ENCODE data around the gene OAF.

Gene OAF

DNA sequence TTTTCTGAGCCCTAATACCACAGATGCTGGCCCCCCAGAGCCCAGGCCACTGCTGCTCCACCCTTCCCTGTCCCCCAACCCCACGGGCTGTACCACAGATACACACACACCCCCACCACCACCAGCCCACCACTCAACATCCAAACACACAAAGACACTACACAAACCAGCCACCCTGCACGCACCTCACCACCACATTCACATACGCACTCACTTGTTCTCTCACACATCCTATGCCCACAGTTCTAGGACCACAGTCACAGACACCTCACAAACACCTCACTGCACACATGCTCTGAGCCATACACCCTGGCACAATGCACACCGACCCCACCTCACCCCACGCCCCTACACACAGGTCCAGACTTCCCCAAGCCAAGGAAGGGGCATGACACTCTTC, 22.5 kb upstream of the OAF start:
- Histone ChIP-seq H3K4me3 (ENCODE audit: low read depth in 1 of 2, low read length in 2 of 2) (no peak overlapping the region), H4K20me1 (ENCODE audit: insufficient read depth, low read length) (peaks cover 11% of the 10 kb centered on the region), H3K79me2 (ENCODE audit: insufficient read depth, low read length) (no peaks in the 10 kb centered on the region), H3K4me1 (ENCODE audit: insufficient read depth, low read length) (no peaks in the 10 kb centered on the region), H3K27me3 (ENCODE audit: insufficient read depth, low read length, poor library complexity) (peaks cover 54% of the 10 kb centered on the region), H3K9me3 (ENCODE audit: insufficient read depth, low read length, severe bottlenecking) (no peaks in the 10 kb centered on the region), H3K4me2 (ENCODE audit: insufficient read depth, low read length) (no peak overlapping the region), H2AFZ (ENCODE audit: low read depth, low read length) (no peak overlapping the region), H3K9ac (ENCODE audit: low read depth, low read length) (no peak overlapping the region), H3K36me3 (ENCODE audit: insufficient read depth, low read length) (no peaks in the 10 kb centered on the region), H3K27ac (ENCODE audit: low read length) (no peak overlapping the region)
- no peak for DNase-seq
- TF ChIP-seq, protein P1, sequence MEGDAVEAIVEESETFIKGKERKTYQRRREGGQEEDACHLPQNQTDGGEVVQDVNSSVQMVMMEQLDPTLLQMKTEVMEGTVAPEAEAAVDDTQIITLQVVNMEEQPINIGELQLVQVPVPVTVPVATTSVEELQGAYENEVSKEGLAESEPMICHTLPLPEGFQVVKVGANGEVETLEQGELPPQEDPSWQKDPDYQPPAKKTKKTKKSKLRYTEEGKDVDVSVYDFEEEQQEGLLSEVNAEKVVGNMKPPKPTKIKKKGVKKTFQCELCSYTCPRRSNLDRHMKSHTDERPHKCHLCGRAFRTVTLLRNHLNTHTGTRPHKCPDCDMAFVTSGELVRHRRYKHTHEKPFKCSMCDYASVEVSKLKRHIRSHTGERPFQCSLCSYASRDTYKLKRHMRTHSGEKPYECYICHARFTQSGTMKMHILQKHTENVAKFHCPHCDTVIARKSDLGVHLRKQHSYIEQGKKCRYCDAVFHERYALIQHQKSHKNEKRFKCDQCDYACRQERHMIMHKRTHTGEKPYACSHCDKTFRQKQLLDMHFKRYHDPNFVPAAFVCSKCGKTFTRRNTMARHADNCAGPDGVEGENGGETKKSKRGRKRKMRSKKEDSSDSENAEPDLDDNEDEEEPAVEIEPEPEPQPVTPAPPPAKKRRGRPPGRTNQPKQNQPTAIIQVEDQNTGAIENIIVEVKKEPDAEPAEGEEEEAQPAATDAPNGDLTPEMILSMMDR (IDR thresholded peaks at IDR 0.05; ENCODE audit: borderline replicate concordance, extremely low read depth, low read length, poor library complexity, severe bottlenecking) = no peak
- TF ChIP-seq EZH2 (IDR thresholded peaks at IDR 0.05; ENCODE audit: borderline replicate concordance, low read depth, low read length, severe bottlenecking) = no peak
- no peak for ATAC-seq (ENCODE audit: insufficient read depth, low read depth)

DNA sequence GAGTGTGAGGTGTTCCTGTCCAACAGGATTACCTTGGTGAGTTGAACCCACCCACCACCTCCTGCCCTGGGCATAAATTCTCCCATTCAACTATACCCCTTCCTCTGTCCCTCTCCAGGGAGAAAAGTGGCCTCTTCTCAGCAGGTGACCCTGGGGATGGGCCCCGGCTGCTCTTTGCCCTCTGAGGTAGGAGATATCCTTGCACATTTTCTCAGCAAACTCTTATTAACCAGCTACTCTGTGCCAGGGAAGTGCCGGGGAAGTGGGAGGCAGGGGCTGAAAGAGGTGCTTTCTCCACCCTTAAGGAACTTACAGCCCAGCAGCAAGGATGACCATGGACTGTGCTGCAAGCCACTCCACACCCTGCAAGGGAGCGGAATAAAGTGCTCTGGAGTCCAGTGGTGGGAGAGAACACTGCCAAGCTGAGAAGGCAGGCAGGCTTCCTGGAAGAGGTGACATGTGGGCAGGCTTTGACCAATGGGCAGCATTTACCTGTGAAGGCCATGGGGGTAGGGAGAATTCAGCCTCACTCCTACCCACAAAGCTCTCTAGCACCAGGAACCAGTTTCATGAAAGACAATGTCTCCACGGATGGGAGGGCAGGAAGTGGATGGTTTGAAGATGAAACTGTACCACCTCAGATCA, 21.9 kb upstream of the OAF start:
- no peak overlapping the region for H3K4me3 ChIP-seq (ENCODE audit: low read depth in 1 of 2, low read length in 2 of 2)
- no peaks in the 10 kb centered on the region for H3K79me2 ChIP-seq (ENCODE audit: insufficient read depth, low read length)
- DNase-seq = no peak
- H3K9ac ChIP-seq (ENCODE audit: low read depth, low read length) = no peak overlapping the region
- H3K27ac ChIP-seq (ENCODE audit: low read length) = no peak overlapping the region
- H2AFZ ChIP-seq (ENCODE audit: low read depth, low read length) = no peak overlapping the region
- H4K20me1 ChIP-seq (ENCODE audit: insufficient read depth, low read length) = peaks cover 11% of the 10 kb centered on the region
- peaks cover 54% of the 10 kb centered on the region for H3K27me3 ChIP-seq (ENCODE audit: insufficient read depth, low read length, poor library complexity)
- no peaks in the 10 kb centered on the region for H3K9me3 ChIP-seq (ENCODE audit: insufficient read depth, low read length, severe bottlenecking)
- no peak for ATAC-seq (ENCODE audit: insufficient read depth, low read depth)
- H3K4me1 ChIP-seq (ENCODE audit: insufficient read depth, low read length) = no peaks in the 10 kb centered on the region
- no peak for TF ChIP-seq EZH2 (IDR thresholded peaks at IDR 0.05; ENCODE audit: borderline replicate concordance, low read depth, low read length, severe bottlenecking)
- TF ChIP-seq, protein P1 (IDR thresholded peaks at IDR 0.05; ENCODE audit: borderline replicate concordance, extremely low read depth, low read length, poor library complexity, severe bottlenecking) = no peak
- no peak overlapping the region for H3K4me2 ChIP-seq (ENCODE audit: insufficient read depth, low read length)
- no peaks in the 10 kb centered on the region for H3K36me3 ChIP-seq (ENCODE audit: insufficient read depth, low read length)

DNA sequence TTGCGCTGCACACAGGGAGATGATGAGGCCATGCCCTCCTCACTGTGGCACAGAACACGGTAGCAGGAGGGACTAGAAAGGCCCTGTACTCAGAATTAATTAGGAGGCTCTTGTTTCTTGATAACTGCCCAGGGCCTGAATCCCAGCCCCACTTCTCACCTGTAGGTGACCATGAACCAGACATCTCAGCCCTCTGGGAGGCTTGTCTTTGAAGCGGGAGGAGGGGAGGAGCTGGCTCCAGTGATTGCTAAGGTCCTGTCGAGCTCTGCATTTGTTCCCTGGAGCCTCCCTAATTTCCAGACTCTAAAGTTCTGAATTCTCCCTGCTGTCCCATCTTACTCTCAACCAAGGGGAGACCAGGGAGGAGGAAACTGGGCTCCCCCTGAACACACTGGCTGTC, 19.8 kb upstream of the OAF start:
- Histone ChIP-seq H3K27me3 (ENCODE audit: insufficient read depth, low read length, poor library complexity) (peaks cover 53% of the 10 kb centered on the region), H3K4me3 (ENCODE audit: low read depth in 1 of 2, low read length in 2 of 2) (no peak overlapping the region), H3K4me2 (ENCODE audit: insufficient read depth, low read length) (no peak overlapping the region), H3K9ac (ENCODE audit: low read depth, low read length) (no peak overlapping the region), H3K79me2 (ENCODE audit: insufficient read depth, low read length) (no peaks in the 10 kb centered on the region), H3K27ac (ENCODE audit: low read length) (no peak overlapping the region), H3K4me1 (ENCODE audit: insufficient read depth, low read length) (no peaks in the 10 kb centered on the region), H3K9me3 (ENCODE audit: insufficient read depth, low read length, severe bottlenecking) (no peaks in the 10 kb centered on the region), H3K36me3 (ENCODE audit: insufficient read depth, low read length) (no peaks in the 10 kb centered on the region), H4K20me1 (ENCODE audit: insufficient read depth, low read length) (peaks cover 8% of the 10 kb centered on the region), H2AFZ (ENCODE audit: low read depth, low read length) (no peak overlapping the region)
- ATAC-seq (ENCODE audit: insufficient read depth, low read depth) = no peak
- no peak for TF ChIP-seq EZH2 (IDR thresholded peaks at IDR 0.05; ENCODE audit: borderline replicate concordance, low read depth, low read length, severe bottlenecking)
- TF ChIP-seq, protein P1 (IDR thresholded peaks at IDR 0.05; ENCODE audit: borderline replicate concordance, extremely low read depth, low read length, poor library complexity, severe bottlenecking) = no peak
- DNase-seq = no peak

Data from DND-41 (cell line).